Jurkat, Clone E6-1 (cell line): ENCODE results near the gene CD14.
"Not testable (repeated sequence)": the region's sequence is repeated elsewhere in the genome, so short reads cannot be mapped to it uniquely, and the experiment has no call there.

Experiments used
- DNase-seq: peaks from one replicate; pipeline ENCODE4 v3.0.0-alpha.2; 2011; ENCODE audit warnings: low read depth, low spot score
- H3K4me3 ChIP-seq: 2 replicates; pipeline ENCODE4 v1.5.1; 2011; ENCODE audit warnings: mild to moderate bottlenecking, low read length, control low read depth, moderate library complexity

The CD14 gene

DNA sequence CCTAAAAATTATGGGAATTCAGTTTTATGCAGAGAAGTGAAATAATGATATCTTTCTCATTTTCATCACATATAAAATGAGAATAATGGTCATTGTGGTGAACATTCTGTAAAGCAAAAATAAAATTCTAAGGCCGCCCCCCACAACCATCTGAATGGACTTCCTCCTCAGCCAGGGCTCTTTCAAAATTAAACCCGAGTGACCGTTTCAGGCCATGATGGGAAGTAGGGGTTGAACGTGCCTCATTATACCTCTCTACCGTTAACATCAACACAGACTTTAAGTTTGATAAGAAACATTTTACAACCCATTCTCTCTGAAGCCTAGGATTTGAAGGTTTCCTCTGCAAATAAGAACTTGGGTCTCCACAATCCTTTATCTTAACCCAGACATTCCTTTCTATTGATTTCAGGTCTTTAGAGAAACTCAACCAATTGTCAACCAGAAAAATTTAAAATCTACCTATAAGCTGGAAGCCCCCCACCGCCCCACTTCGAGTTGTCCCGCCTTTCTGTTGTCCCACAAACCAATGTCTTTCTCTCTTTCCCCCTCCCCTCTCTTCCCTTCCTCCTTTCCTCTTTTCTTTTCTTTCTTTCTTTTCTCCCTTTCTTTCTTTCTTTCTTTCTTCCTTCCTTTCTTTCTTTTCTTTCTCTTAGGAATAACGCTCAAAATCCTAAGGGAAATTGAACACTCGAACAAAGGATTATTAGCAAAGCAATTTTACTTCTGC, 4.6 kb upstream of the CD14 start:
- no peak for DNase-seq
- no peak overlapping the region for H3K4me3 ChIP-seq

- H3K4me3 ChIP-seq: no peak overlapping the region
- no peak for DNase-seq
Measured at GRCh38 chr5:140635291-140636257, 2.6 kb upstream of the CD14 start.

GRCh38 chr5:140634103-140634502, 1.1 kb upstream of the CD14 start:
- H3K4me3 ChIP-seq: no peak overlapping the region
- DNase-seq: no peak

- no peak overlapping the region for H3K4me3 ChIP-seq
- DNase-seq: no peak
Measured at GRCh38 chr5:140633501-140633900, 526 bp upstream of the CD14 start.

DNA sequence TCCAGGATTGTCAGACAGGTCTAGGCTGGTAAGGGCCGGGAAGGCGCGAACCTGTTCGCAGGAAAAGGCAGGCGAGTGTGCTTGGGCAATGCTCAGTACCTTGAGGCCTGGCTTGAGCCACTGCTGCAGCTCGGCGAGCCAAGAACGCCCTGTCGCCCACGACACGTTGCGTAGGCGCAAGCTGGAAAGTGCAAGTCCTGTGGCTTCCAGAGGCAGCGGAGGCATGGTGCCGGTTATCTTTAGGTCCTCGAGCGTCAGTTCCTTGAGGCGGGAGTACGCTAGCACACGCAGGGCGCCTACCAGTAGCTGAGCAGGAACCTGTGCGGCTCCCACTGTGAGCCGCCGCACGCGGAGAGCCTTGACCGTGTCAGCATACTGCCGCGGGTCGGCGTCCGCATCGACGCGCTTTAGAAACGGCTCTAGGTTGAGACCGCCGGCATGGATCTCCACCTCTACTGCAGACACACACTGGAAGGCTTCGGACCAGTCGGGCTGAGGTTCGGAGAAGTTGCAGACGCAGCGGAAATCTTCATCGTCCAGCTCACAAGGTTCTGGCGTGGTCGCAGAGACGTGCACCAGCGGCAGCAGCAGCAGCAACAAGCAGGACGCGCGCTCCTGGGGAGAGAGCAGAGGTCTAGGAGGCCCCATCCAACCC, 482 bp downstream of the CD14 start:
- no peak overlapping the region for H3K4me3 ChIP-seq
- no peak for DNase-seq

DNA sequence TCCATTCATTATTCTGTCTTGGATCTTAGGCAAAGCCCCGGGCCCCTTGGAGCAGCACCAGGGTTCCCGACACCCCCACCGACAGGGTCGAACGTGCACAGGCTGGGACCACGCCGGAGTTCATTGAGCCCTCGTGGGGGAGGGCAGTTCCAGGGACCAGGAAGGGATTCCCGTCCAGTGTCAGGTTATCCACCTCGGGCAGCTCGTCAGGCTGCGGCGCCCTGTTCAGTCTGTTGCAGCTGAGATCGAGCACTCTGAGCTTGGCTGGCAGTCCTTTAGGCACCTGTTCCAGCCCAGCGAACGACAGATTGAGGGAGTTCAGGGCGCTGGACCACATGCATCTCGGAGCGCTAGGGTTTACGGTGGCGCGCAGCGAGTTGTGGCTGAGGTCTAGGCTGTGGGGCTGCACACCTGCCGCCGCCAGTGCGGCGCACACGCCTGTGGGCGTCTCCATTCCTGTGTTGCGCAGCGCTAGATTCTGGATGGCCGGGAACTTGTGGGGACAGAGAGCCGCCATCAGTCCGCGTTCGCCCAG, 1.1 kb downstream of the CD14 start:
- no peak overlapping the region for H3K4me3 ChIP-seq

GRCh38 chr5:140631036-140631417, 1.9 kb downstream of the CD14 start:
- DNase-seq: no peak
- H3K4me3 ChIP-seq: no peak overlapping the region

More for the DNA sequence above, 1.1 kb downstream of the CD14 start:
- DNase-seq: no peak

DNA sequence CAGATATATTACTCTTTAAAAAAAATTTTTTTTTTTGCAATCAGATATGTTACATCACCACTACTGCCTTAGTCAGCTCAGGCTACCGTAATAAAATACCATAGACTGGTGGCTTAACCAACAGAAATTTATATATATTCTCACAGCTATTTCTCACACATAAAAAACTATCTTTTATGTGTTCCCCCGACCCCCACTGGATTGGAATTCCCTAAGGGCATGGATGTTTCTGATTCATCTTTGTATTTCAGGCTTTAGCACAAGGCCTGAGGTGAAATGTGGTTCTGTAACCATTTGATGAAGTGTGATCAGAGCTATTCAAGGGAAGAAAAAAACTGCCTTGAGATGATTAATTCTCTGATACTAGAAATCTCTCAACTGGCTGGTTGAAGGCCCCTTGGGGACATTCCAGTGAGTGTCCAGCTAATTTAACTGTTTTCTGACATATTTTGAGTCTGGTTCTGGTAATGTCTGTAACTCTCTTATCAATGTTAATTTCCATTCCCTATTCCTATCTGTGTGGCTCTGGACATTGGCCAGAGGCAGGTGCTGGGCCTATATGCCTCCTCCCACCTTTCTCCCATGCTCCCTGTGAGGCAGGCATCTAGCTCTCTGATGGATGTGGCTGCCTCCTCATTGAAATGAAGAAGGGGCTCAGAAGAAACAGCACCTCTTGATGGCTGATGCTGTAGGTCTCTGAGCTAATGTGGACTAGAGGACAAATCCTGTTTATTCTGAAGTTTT, 2.5 kb downstream of the CD14 start:
- H3K4me3 ChIP-seq: no peak overlapping the region
- no peak for DNase-seq

GRCh38 chr5:140628711-140629110, 4.3 kb downstream of the CD14 start:
- no peak overlapping the region for H3K4me3 ChIP-seq
- DNase-seq: no peak

- DNase-seq: no peak
- H3K4me3 ChIP-seq: no peak overlapping the region
Measured at GRCh38 chr5:140627972-140628371, 5.0 kb downstream of the CD14 start.

DNA sequence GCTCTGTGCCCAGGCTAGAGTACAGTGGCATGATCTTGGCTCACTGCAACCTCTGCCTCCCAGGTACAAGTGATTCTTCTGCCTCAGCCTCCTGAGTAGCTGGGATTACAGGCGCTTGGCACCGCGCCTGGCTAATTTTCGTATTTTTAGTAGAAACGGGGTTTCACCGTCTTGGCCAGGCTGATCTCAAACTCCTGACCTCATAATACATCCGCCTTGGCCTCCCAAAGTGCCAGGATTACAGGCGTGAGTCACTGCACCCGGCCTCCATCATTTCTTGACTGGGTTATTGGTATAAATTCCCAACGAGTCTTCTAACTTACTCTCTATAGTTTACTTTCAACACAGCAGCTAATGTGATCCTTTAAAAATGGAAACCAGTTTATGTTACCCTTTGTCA, 8.1 kb downstream of the CD14 start:
- not testable (repeated sequence) for H3K4me3 ChIP-seq, DNase-seq

DNA sequence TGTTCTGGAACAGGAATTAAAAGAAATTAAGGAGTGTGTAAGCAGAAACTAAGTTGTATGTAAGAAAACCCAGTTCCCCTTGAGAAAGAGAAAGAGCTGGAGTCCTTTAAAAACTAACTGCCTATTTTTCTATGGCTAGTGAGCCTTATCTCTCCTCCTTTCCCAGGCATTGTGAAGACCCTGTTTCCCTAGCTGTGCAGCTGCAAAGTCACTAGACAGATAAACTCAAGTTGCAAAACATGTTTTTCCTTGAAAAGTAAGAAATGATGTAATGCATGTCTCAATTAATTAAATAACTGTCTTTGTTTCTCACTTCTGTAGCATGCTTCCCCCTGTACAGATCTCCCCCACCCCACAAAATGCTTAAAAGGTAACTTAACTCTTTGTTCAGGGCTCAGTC, 9.9 kb downstream of the CD14 start:
- H3K4me3 ChIP-seq, DNase-seq: not testable (repeated sequence)

DNA sequence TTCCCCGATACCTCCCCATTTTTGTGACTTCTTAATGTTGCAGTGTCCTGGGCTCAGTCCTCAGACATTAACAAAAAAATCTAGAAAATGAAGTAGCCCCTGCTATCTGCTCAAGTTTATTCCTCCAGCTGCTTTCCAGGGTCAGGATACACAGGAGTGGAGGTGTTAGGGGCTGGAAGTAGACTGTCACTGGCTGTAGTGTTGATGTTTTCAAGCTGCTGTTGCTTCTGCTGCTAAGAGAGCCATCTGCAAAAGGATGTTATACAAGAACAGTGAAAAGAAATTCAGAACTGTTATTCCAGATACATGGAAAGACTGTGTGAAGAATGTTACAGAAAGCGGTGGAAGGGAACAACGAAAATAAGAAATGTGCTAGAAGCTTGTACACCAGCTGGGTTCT, 10.7 kb downstream of the CD14 start:
- no peak overlapping the region for H3K4me3 ChIP-seq
- DNase-seq: no peak

GRCh38 chr5:140611020-140611521, 21.9 kb downstream of the CD14 start:
- no peak overlapping the region for H3K4me3 ChIP-seq
- DNase-seq: no peak

DNA sequence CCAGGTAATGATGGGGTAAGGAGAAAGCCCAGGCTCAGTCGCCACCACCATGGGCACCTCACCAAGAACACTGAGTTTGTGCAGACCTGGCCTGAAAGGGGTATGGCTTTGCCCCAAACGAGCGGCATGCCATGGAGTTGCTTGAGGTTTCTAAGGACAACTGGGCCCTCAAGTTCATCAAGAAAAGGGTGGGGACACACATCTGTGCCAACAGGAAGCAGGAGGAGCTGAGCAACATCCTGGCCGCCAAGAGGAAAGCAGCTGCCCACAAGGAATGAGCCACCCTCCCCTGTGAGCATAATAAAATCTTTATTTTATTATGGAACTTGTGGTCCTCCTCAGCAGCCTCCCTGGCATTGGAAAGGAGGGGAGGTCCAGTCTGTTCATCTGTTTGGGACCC, 23.8 kb downstream of the CD14 start:
- DNase-seq: no peak
- H3K4me3 ChIP-seq: no peak overlapping the region

DNA sequence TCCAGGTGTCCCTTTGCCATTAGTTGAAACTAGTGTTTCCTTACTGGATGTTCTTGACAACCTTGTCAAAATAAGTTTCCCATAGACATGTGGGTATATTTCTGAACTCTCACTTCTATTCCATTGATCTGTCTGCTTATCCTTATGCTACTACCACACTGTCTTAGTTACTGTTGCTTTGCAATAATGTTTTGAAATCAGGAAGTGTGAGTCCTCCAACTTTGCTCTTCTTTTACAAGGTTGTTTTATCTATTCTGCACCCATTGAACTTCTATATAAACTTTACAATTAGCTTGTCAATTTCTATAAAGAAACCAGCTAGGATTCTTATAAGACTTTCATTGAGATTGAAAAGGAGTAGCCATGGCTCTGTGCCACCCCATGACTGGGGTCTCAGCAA, 24.3 kb downstream of the CD14 start:
- no peak for DNase-seq
- no peak overlapping the region for H3K4me3 ChIP-seq

DNA sequence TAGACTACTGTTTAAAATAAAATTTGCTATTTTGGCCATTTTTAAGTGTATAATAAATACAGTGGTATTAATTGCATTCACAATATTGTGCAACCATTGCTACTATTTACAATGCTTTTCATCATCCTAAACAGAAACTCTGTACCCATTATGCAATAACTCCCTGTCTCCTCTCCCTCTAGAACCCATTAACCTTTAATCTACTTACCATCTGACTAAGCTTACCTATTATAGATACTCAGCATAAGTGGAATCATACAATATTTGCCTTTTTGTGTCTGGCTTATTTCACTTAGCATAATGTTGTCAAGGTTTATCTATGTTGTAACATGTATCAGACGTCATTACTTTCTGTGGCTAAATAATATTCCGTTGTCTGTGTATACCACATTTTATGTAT, 25.9 kb downstream of the CD14 start:
- no peak for DNase-seq
- H3K4me3 ChIP-seq: no peak overlapping the region

DNA sequence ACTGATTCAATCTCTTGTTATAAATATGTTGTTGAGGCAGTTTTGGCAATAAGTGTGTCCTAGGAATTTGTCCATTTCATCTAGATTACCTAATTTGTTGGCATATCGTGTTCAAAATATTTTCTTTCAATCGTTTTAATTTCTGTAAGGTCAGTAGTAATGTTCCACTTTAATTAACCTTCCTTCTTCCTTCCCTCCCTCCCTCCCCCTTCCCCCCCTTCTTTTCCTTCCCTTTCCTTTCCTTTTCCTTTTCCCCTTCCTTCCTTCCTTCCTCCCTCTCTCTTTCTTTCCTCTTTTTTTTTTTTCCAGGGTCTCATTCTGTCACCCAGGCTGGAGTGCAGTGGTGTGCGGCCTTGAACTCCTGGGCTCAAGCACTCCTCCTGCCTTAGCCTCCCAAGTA, 27.1 kb downstream of the CD14 start:
- no peak for DNase-seq
- H3K4me3 ChIP-seq: no peak overlapping the region

DNA sequence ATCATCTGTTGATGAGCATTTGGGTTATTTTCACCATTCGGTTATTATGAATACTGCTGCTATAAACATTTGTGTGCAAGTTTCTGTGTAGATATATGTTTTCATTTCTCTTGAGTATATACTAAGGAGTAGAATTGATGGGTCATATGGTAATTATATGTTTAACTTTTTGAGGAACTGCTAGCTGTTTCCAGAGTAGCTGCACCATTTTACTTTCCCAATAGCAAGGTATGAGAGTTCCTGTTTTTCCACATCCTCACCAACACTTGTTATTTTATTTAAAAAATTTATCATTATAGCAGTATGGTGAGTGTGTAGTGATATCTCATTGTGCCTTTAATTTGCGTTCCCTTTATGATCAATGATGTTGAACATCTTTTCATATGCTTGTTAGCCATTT, 29.2 kb downstream of the CD14 start:
- H3K4me3 ChIP-seq: no peak overlapping the region
- no peak for DNase-seq
